IMR-90 (cell line): ENCODE data around the gene TIGD1. TPM values are rescaled to one million over a fixed set of nuclear protein-coding genes. Genes with fewer than 3 reads are reported as not detected.

ENCODE experiments used
- ATAC-seq: fragments of 200-7000 bp; cut with Tn5 transposase; 2 replicates; pipeline ENCODE4 v1.9.1; 2020; ENCODE audit warnings: low read depth, mild to moderate bottlenecking, moderate library complexity
- BruUV-seq: library from RNA; stranded (reverse); fragments of 400-500 nt; replicated peaks from 2 replicates; lab custom pipeline; 2021; lab: Mats Ljungman, UMichigan
- CTCF ChIA-PET: fragments of 300-600 bp; formaldehyde crosslinking; extraction: SDS; loops from one replicate; lab custom pipeline; 2021; ENCODE audit warnings: antibody characterized with exemption; lab: Yijun Ruan, JAX
- POLR2A ChIA-PET: fragments of 300-600 bp; sonication (Branson Sonifier 250); formaldehyde crosslinking; loops from one replicate; lab custom pipeline; 2022; ENCODE audit warnings: antibody characterized with exemption; ENCODE audit not compliant: unreplicated experiment; lab: Charles Lee
- DNase-seq: peaks from one replicate; pipeline ENCODE4 v3.0.0; 2013
- H2AFZ ChIP-seq: replicated peaks from 2 replicates; pipeline ENCODE3; 2013; ENCODE audit warnings: low read length, mild to moderate bottlenecking; ENCODE audit not compliant: poor library complexity
- H2AK5ac ChIP-seq: 2 replicates; pipeline ENCODE4 v1.6.1; 2013; ENCODE audit warnings: low read depth, low read length, inconsistent platforms
- H2AK9ac ChIP-seq: replicated peaks from 2 replicates; pipeline ENCODE3; 2013; ENCODE audit warnings: mild to moderate bottlenecking, low read depth, low read length, moderate library complexity; ENCODE audit not compliant: poor library complexity
- H2BK120ac ChIP-seq: 2 replicates; pipeline ENCODE4 v1.6.1; 2013; ENCODE audit warnings: low read depth, low read length, inconsistent platforms
- H2BK15ac ChIP-seq: 3 replicates; pipeline ENCODE4 v1.6.1; 2013; ENCODE audit warnings: low read depth, low read length, inconsistent platforms
- H2BK20ac ChIP-seq: 2 replicates; pipeline ENCODE4 v1.6.1; 2013; ENCODE audit warnings: low read depth, mild to moderate bottlenecking, inconsistent platforms, low read length, moderate library complexity
- H2BK5ac ChIP-seq: 2 replicates; pipeline ENCODE4 v1.6.1; 2013; ENCODE audit warnings: mild to moderate bottlenecking, low read depth, low read length, inconsistent platforms; ENCODE audit not compliant: poor library complexity, severe bottlenecking
- H3K14ac ChIP-seq: replicated peaks from 2 replicates; pipeline ENCODE4 v1.6.1; 2013; ENCODE audit warnings: low read depth, low read length, inconsistent platforms
- H3K18ac ChIP-seq: 2 replicates; pipeline ENCODE4 v1.6.1; 2013; ENCODE audit warnings: low read depth, low read length, control low read depth
- H3K23ac ChIP-seq: 2 replicates; pipeline ENCODE4 v1.6.1; 2013; ENCODE audit warnings: low read depth, low read length, inconsistent platforms
- H3K27ac ChIP-seq: 2 replicates; pipeline ENCODE4 v1.5.1; 2013; ENCODE audit warnings: mild to moderate bottlenecking, control low read depth, low read length; ENCODE audit not compliant: insufficient read depth
- H3K27me3 ChIP-seq: 2 replicates; pipeline ENCODE4 v1.6.1; 2013; ENCODE audit warnings: low read length; ENCODE audit not compliant: control insufficient read depth, insufficient read depth
- H3K36me3 ChIP-seq: 2 replicates; pipeline ENCODE4 v1.6.1; 2013; ENCODE audit warnings: low read length, mixed read lengths; ENCODE audit not compliant: control insufficient read depth, insufficient read depth
- H3K4ac ChIP-seq: 2 replicates; pipeline ENCODE4 v1.6.1; 2013; ENCODE audit warnings: low read depth, low read length, inconsistent platforms
- H3K4me1 ChIP-seq: 2 replicates; pipeline ENCODE4 v1.6.1; 2013; ENCODE audit warnings: low read length, mixed read lengths; ENCODE audit not compliant: control insufficient read depth, insufficient read depth
- H3K4me2 ChIP-seq: 2 replicates; pipeline ENCODE4 v1.6.1; 2013; ENCODE audit warnings: low read depth, mild to moderate bottlenecking, control low read depth, low read length, moderate library complexity
- H3K4me3 ChIP-seq: 2 replicates; pipeline ENCODE4 v1.5.1; 2013; ENCODE audit warnings: low read depth, mild to moderate bottlenecking, control low read depth, low read length, moderate library complexity; ENCODE audit not compliant: insufficient read depth
- H3K56ac ChIP-seq: 2 replicates; pipeline ENCODE4 v1.6.1; 2013; ENCODE audit warnings: low read length, inconsistent platforms; ENCODE audit not compliant: insufficient read depth; ENCODE audit errors: extremely low read depth
- H3K79me1 ChIP-seq, 2 experiments: 2 replicates each; pipeline ENCODE4 v1.6.1; 2013; ENCODE audit warnings: low read length in 2 of 2, inconsistent platforms in 1 of 2, low read depth in 1 of 2
- H3K9ac ChIP-seq: 2 replicates; pipeline ENCODE4 v1.6.1; 2013; ENCODE audit warnings: low read depth, low read length, control low read depth
- H3K9me1 ChIP-seq: 2 replicates; pipeline ENCODE4 v1.6.1; 2013; ENCODE audit warnings: low read length, inconsistent platforms; ENCODE audit not compliant: insufficient read depth
- H3K9me3 ChIP-seq: 2 replicates; pipeline ENCODE4 v1.6.1; 2013; ENCODE audit warnings: low read length; ENCODE audit not compliant: control insufficient read depth, insufficient read depth
- H4K20me1 ChIP-seq: 2 replicates; pipeline ENCODE4 v1.6.1; 2013; ENCODE audit warnings: low read length, inconsistent platforms; ENCODE audit not compliant: insufficient read depth
- H4K5ac ChIP-seq: 2 replicates; pipeline ENCODE4 v1.6.1; 2013; ENCODE audit warnings: mild to moderate bottlenecking, low read depth, low read length, control low read depth
- H4K8ac ChIP-seq, 2 experiments: 2 replicates each; pipeline ENCODE4 v1.6.1; 2013; ENCODE audit warnings: low read depth in 2 of 2, low read length in 2 of 2, control low read depth in 1 of 2, inconsistent platforms in 1 of 2
- H4K91ac ChIP-seq: 2 replicates; pipeline ENCODE4 v1.6.1; 2013; ENCODE audit warnings: low read depth, low read length, inconsistent platforms; ENCODE audit not compliant: insufficient read depth
- BHLHE40 ChIP-seq: fragments of 150-350 bp; IDR thresholded peaks from 2 replicates; pipeline ENCODE4 v1.6.1; 2016; ENCODE audit warnings: mild to moderate bottlenecking, low read depth, low read length
- CEBPB ChIP-seq: IDR thresholded peaks from 2 replicates; pipeline ENCODE4 v1.6.1; 2012; ENCODE audit warnings: low read depth, low read length, improper control_type of control experiment
- ELK1 ChIP-seq: fragments of 150-350 bp; IDR thresholded peaks from 2 replicates; pipeline ENCODE4 v1.6.1; 2016; ENCODE audit warnings: low read depth, mild to moderate bottlenecking, low read length, moderate library complexity, borderline replicate concordance
- FOS ChIP-seq: fragments of 150-350 bp; IDR thresholded peaks from 2 replicates; pipeline ENCODE4 v1.6.1; 2016; ENCODE audit warnings: low read depth, low read length
- POLR2A ChIP-seq: IDR thresholded peaks from 2 replicates; pipeline ENCODE4 v1.6.1; 2012; ENCODE audit warnings: mild to moderate bottlenecking, low read depth, low read length
- RAD21 ChIP-seq: IDR thresholded peaks from 2 replicates; pipeline ENCODE4 v1.6.1; 2012; ENCODE audit warnings: low read length, improper control_type of control experiment
- RCOR1 ChIP-seq: IDR thresholded peaks from 2 replicates; pipeline ENCODE4 v1.6.1; 2012; ENCODE audit warnings: mild to moderate bottlenecking, low read length, improper control_type of control experiment; ENCODE audit not compliant: insufficient replicate concordance
- RFX5 ChIP-seq: IDR thresholded peaks from 2 replicates; pipeline ENCODE4 v1.8.0; 2012; ENCODE audit warnings: low read depth, mild to moderate bottlenecking, low read length, moderate library complexity
- WGBS, 2 experiments: methylation state at CpG; one replicate each; pipeline versions ENCODE4 v1.1.5 to v1.1.7; 2013; ENCODE audit warnings: missing lambda C conversion rate in 2 of 2; ENCODE audit not compliant: insufficient read length in 1 of 2; ENCODE audit errors: extremely low coverage in 2 of 2; 5-methylcytosine and 5-hydroxymethylcytosine counted together
- dilution Hi-C: fragments of 300-500 bp; cut with HindIII; formaldehyde crosslinking; loops from one replicate; pipeline ENCODE4 v1.14.3; 2018; ENCODE audit warnings: low sequenced_read_pairs; ENCODE audit not compliant: unreplicated experiment
- in situ Hi-C: fragments of 300-500 bp; cut with MboI; formaldehyde crosslinking; loops from 3 replicates; pipeline ENCODE4 v1.14.3; 2019; ENCODE audit warnings: low sequenced_read_pairs, inconsistent platforms, mixed read lengths
- intact Hi-C: fragments of 100-400 bp; cut with micrococcal nuclease; formaldehyde crosslinking; loops from 2 replicates; pipeline ENCODE4 v1.10.0; 2022
- polyA plus RNA-seq, 3 experiments: library from polyadenylated mRNA; depleted of rRNA; stranded (reverse); fragments of >200 nt; gene quantifications; 2 replicates each; pipeline ENCODE4 v1.2.3, GENCODE V29; 2012; ENCODE audit warnings: low replicate concordance in 1 of 3
- total RNA-seq: library from RNA; depleted of rRNA; stranded (reverse); fragments of >200 nt; gene quantifications from 2 replicates; pipeline ENCODE4 v1.2.3, GENCODE V29; 2012
- TF ChIP-seq, protein P1 (sequence below): conservative IDR thresholded peaks from 2 replicates; pipeline ENCODE4 v1.5.1; 2012; ENCODE audit warnings: mild to moderate bottlenecking, low read depth, low read length, improper control_type of control experiment

The TIGD1 gene
- total and polyA plus RNA-seq, 2 of the 4 experiments (the other 2 are of a cell fraction), result 2.7 to 2.9 TPM

DNA sequence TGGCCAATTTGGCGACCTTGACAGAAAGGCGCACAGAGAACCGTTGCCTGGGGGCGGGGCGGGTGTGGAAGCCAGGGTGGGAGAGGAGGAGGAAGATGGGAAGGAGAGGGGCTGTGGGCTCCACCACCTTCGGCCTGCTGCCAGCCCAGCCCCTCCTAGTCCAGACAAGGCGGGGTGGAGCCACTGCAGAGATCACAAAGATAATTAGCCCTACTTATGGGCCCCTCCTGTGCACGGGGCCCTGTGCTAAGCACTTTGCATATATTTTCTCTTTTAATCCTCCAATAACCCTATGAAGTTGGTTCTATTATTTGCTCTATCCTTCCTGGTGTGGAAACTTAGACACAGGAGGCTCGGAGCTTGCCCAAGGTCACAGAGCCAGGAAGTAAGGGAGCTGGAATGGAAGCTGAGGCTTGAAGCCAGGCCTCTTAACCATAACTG is 49.0 kb downstream of the TIGD1 start:
- dilution Hi-C loops, result no loop called here
- Histone ChIP-seq H3K27ac (no peak overlapping the region), H3K23ac (no peak overlapping the region), H3K9me3 (no peaks in the 10 kb centered on the region), H2BK120ac (no peak overlapping the region), H4K8ac (no peak overlapping the region), H3K4me1 (no peaks in the 10 kb centered on the region), H2AFZ (no peak overlapping the region), H3K56ac (no peak overlapping the region), H3K36me3 (no peaks in the 10 kb centered on the region), H3K9ac (no peak overlapping the region), H3K9me1 (no peaks in the 10 kb centered on the region), H2BK5ac (no peak overlapping the region), H3K14ac (no peak overlapping the region), H4K5ac (no peak overlapping the region), H4K91ac (no peak overlapping the region), H3K79me1 (no peaks in the 10 kb centered on the region), H3K4ac (no peak overlapping the region), H3K4me2 (no peak overlapping the region), H3K27me3 (peaks cover 69% of the 10 kb centered on the region), H3K18ac (no peak overlapping the region), H2BK15ac (no peak overlapping the region), H2BK20ac (no peak overlapping the region), H2AK5ac (no peak overlapping the region), H2AK9ac (no peak overlapping the region), H3K4me3 (no peak overlapping the region), H4K20me1 (no peaks in the 10 kb centered on the region)
- ChIA-PET POLR2A (no interaction called here), CTCF (no interaction called here)
- no peak for DNase-seq
- WGBS, 2 experiments, result no CpG with 5 or more reads among the region's 9 CpGs
- intact Hi-C loops, result loop anchor here (10.0 kb wide), 1 partner anchor 597 kb away; no protein-coding TSS in a partner anchor
- ATAC-seq, result no peak
- in situ Hi-C loops, result no loop called here
- TF ChIP-seq ELK1, result no peak
- TF ChIP-seq, protein P1, sequence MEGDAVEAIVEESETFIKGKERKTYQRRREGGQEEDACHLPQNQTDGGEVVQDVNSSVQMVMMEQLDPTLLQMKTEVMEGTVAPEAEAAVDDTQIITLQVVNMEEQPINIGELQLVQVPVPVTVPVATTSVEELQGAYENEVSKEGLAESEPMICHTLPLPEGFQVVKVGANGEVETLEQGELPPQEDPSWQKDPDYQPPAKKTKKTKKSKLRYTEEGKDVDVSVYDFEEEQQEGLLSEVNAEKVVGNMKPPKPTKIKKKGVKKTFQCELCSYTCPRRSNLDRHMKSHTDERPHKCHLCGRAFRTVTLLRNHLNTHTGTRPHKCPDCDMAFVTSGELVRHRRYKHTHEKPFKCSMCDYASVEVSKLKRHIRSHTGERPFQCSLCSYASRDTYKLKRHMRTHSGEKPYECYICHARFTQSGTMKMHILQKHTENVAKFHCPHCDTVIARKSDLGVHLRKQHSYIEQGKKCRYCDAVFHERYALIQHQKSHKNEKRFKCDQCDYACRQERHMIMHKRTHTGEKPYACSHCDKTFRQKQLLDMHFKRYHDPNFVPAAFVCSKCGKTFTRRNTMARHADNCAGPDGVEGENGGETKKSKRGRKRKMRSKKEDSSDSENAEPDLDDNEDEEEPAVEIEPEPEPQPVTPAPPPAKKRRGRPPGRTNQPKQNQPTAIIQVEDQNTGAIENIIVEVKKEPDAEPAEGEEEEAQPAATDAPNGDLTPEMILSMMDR, result no peak
- no peak for TF ChIP-seq RAD21
- TF ChIP-seq CEBPB, result no peak
- TF ChIP-seq POLR2A, result no peak
- TF ChIP-seq BHLHE40, result no peak
- TF ChIP-seq RCOR1, result no peak
- no peak for TF ChIP-seq RFX5
- no peak for TF ChIP-seq FOS
- BruUV-seq, result no TSS peak
